HG03354 (cell line): ENCODE data around the gene SCNN1B.
"Not testable (repeated sequence)": the region's sequence is repeated elsewhere in the genome, so short reads cannot be mapped to it uniquely, and the experiment has no call there.

ENCODE experiments used
- ATAC-seq: cut with Tn5 transposase; IDR thresholded peaks from one replicate; pipeline ENCODE4 v1.9.1; 2021; ENCODE audit warnings: mild to moderate bottlenecking; ENCODE audit not compliant: unreplicated experiment, poor library complexity, severe bottlenecking

The SCNN1B gene

GRCh38 chr16:23375643-23376042, 73.5 kb downstream of the SCNN1B start:
- no peak for ATAC-seq

GRCh38 chr16:23377071-23377931, 75.2 kb downstream of the SCNN1B start:
- ATAC-seq: no peak

DNA sequence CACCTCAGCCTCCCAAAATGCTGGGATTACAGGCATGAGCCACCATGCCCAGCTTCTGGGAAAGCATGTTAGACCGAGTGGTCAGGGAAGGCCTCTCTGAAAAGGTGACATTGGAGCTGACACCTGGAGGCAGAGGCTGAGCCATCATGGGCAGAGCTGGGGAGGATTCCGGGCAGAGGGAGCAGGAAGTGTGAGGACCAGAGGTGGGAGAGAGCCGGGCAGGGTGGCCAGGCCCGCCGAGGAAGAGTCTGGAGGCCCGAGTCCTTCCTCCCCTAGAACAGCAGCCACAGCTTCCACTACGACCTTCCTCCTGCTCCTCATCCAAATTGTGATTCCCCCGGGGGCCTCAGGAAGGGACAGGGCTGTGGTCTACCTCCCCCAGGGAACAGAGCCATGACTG, 76.2 kb downstream of the SCNN1B start:
- ATAC-seq: no peak

DNA sequence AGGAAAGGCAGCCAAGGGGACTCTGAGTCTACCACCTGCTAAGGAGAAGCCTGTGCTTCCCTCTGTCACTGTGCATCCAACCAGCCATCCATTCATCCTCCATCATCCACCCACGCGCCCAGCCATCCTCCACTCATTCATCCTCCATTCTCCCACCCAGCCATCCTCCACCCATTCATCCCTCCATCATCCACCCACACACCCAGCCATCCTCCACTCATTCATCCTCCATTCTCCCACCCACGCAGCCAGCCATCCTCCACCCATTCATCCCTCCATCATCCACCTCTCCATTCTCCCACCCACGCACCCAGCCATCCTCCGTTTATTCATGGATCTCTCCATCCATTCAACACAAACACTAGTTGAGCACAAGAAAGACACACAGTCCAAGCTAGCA, 76.8 kb downstream of the SCNN1B start:
- ATAC-seq: no peak

- ATAC-seq: no peak
Measured at GRCh38 chr16:23379707-23380106, 77.6 kb downstream of the SCNN1B start.

DNA sequence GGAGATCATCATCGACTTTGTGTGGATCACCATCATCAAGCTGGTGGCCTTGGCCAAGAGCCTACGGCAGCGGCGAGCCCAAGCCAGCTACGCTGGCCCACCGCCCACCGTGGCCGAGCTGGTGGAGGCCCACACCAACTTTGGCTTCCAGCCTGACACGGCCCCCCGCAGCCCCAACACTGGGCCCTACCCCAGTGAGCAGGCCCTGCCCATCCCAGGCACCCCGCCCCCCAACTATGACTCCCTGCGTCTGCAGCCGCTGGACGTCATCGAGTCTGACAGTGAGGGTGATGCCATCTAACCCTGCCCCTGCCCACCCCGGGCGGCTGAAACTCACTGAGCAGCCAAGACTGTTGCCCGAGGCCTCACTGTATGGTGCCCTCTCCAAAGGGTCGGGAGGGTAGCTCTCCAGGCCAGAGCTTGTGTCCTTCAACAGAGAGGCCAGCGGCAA, 78.4 kb downstream of the SCNN1B start:
- ATAC-seq: no peak

GRCh38 chr16:23381702-23382101, 79.6 kb downstream of the SCNN1B start:
- not testable (repeated sequence) for ATAC-seq

- no peak for ATAC-seq
Measured at GRCh38 chr16:23382279-23382678, 80.2 kb downstream of the SCNN1B start.

- ATAC-seq: no peak
Measured at GRCh38 chr16:23383881-23384280, 81.8 kb downstream of the SCNN1B start.

DNA sequence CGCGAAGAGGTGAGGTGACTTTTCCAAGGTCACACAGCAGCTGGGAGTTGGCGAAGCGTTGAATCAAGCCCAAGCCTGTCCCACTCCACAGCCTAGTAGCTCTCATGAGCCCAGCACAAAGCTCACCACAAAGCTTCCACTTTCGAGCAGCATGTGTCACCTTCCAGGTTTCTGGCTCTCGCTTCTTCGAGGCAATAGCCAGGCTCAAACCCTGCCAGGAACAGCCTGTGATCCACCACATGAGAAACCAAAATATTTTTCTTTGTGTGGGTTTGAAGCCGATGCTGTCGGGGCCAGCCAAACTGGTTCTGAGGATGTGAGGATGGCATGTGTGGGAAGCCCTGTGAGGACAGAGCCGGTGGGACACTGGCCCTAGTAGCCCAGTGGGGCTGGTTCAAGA, 82.8 kb downstream of the SCNN1B start:
- ATAC-seq: no peak

DNA sequence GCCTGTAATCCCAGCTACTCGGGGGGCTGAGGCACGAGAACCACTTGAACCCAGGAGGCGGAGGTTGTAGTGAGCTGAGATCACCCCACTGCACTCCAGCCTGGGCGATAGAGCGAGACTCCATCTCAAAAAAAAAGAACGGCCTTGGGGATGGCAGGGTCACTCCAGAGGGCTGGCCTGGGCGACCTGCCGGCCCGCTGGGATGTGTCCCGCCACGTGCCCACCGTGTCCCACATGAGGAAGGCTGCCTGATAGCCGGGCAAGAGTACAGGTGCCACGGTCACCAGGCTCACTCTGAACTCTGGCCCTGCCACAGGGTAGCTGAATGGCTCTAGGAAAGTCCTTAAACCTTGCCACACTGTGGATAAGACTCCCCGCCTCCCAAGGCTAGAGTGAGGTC, 83.3 kb downstream of the SCNN1B start:
- no peak for ATAC-seq

GRCh38 chr16:23387666-23388065, 85.6 kb downstream of the SCNN1B start:
- no peak for ATAC-seq

DNA sequence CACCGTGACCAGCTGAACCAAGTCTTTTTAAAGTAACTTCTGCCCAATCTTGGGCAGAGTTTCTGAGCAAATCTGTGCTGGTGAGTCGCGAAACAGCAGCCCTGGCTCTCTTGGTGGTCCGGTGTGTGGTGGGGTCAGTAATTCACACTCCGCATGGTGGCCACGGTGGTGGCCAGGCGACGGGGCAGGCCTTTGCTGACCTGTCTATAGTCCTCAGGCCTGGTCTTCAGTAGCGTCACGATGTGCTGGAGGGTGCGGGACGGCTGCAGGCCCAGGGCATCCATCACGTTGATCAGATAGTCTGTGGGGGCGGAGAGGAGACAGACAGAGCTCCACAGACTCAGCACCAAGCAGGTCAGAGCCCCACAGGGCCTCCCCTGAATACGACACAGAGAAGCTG, 86.7 kb downstream of the SCNN1B start:
- no peak for ATAC-seq

DNA sequence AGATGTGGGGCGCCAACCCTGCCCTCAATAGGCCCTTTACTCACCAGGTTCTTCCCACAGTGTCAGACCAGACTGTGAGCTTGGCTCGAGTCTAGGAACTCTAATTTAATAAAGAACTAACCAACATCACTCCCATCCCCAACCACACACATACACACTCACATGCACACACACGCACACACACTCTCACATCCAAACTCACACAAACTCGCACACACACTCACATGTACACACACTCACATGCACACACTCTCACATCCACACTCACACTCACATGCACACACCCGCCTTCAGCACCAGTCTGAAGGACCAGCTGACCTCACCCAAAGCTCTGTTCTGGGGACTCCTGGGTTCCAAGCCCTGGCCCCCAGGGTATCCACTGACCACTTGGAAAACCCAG, 87.1 kb downstream of the SCNN1B start:
- ATAC-seq: no peak

GRCh38 chr16:23389936-23390335, 87.8 kb downstream of the SCNN1B start:
- ATAC-seq: not testable (repeated sequence)

- ATAC-seq: no peak
Measured at GRCh38 chr16:23391381-23392222, 89.5 kb downstream of the SCNN1B start.

DNA sequence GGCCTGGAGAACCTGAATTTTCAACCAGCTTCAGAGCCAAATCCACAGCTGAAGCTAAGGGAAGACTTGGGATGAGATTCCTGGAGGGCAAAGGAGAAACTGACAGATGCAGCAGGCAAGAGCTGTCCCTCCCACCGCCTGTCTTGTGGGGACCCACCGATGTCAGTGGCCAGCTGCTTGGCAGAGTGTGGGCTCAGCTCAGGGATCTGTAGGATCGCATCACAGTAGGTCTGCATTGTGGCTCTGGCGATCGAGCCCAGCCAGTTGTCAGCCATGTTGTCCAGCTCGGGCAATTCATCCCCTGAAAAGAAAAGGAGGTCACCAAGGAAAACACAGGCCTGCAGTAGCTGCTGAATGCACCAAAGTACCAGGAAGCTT, 90.1 kb downstream of the SCNN1B start:
- no peak for ATAC-seq

DNA sequence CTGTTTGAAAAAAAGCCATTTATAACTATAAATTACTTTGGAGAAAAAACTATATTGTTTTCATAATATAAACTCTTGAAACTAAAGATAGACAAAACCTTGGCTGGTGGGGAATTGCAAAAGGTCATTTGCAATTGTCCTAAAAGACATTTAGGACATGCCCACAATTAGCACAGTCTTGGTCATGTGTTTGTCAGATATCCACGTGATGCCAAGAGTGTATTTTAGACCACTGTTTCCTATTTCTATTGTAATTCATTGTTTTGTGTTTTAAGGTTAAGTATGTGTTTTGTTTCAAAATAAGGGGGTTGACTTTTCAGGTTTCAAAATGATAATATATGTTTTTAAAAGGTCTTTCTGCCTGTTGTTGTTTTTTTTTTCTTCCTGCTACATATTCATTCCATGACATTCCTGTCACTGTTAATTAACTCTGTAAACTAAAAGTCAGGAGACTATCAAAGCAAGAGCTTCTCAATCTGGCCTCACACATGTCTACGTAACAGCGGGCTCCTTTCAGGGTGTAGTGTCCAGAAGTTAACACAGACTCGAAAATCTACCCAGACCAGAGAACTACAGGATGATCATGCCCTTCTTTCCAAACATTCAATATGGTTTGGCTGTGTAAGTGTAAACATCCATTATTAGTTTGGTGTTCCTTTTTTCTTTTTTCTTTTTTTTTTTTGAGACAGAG, 92.2 kb downstream of the SCNN1B start:
- no peak for ATAC-seq

- no peak for ATAC-seq
Measured at GRCh38 chr16:23395732-23396131, 93.6 kb downstream of the SCNN1B start.

DNA sequence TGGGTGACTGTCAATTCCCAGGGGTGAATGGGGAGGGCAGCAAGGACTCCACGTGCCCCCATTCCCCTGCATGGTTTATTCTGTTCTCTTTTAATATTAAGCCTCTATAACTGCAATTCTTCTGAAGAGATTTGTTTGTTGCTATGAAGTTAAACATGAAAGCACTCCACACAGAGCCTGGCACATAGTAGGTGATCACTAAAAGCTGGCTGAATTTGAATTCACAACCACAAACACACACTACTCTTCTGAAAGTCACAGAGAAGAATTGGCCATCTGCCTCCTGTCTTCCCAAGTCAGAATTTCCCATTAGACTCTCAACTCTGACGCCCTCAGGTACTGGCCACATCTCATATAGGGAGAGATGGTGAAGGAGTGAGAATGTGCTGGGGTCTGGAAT, 95.4 kb downstream of the SCNN1B start:
- no peak for ATAC-seq
